ENCODE results near the gene CTSC. TPM values are rescaled to one million over a fixed set of nuclear protein-coding genes. Genes with fewer than 3 reads are reported as not detected.

Gene CTSC
- total and polyA plus RNA-seq, 2 of the 13 experiments (the other 11 are each of a cell fraction or from before 2014, with no cell fraction given), result 144 to 210 TPM

DNA sequence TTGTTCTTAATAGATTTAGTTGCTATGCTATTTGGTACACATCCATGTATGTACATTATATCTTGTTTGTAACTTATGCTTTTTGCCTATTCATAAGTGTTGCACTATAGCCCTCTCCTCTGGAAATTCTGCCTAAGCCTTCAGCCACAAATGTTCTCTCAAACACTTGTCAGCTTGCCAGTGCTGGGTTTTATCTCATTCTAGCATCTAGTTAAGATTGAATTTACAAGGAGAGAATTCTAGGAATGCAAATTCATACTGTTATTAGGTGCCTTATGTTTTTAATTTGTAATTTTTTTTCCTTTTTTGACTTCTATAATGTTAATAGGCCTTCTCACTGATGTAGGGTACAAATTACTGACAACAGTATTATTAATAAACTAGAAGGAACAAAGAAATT is 14.6 kb upstream of the CTSC start (continued):
- TF ChIP-seq ZBTB33 (CRISPR knock-in tag; IDR thresholded peaks at IDR 0.05) (no peak), ZZZ3 (CRISPR knock-in tag; IDR thresholded peaks at IDR 0.05; ENCODE audit: borderline replicate concordance) (no peak), JDP2 (CRISPR knock-in tag; IDR thresholded peaks at IDR 0.05; ENCODE audit: borderline replicate concordance) (no peak), ELF3 (CRISPR knock-in tag; IDR thresholded peaks at IDR 0.05) (no peak), PHF21A (CRISPR knock-in tag; IDR thresholded peaks at IDR 0.05) (no peak)
- TF ChIP-seq, protein P1, sequence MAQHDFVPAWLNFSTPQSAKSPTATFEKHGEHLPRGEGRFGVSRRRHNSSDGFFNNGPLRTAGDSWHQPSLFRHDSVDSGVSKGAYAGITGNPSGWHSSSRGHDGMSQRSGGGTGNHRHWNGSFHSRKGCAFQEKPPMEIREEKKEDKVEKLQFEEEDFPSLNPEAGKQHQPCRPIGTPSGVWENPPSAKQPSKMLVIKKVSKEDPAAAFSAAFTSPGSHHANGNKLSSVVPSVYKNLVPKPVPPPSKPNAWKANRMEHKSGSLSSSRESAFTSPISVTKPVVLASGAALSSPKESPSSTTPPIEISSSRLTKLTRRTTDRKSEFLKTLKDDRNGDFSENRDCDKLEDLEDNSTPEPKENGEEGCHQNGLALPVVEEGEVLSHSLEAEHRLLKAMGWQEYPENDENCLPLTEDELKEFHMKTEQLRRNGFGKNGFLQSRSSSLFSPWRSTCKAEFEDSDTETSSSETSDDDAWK (CRISPR knock-in tag; IDR thresholded peaks at IDR 0.05), result no peak
- TF ChIP-seq, protein P2, sequence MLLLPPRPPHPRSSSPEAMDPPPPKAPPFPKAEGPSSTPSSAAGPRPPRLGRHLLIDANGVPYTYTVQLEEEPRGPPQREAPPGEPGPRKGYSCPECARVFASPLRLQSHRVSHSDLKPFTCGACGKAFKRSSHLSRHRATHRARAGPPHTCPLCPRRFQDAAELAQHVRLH (CRISPR knock-in tag; IDR thresholded peaks at IDR 0.05; ENCODE audit: borderline replicate concordance, low read depth), result no peak

GRCh38 chr11:88348870-88349269 is 11.3 kb upstream of the CTSC start:
- intact Hi-C loops (cut with micrococcal nuclease; ENCODE audit: unreplicated experiment) (no loop called here), in situ Hi-C loops (cut with HindIII; ENCODE audit: extremely low pct_ligation_motif_present, low pct_unique_long_range_greater_than_20kb) (no loop called here)
- H3K27me3 ChIP-seq (ENCODE audit: control insufficient read depth in 1 of 2, insufficient read depth in 2 of 2, low read length in 2 of 2), result no peaks in the 10 kb centered on the region
- 47% methylated on average over 1 of the region's 1 CpG for WGBS (ENCODE audit: low lambda C conversion rate)
- no peak overlapping the region for H3K9ac ChIP-seq (ENCODE audit: insufficient read depth, low read depth, low read length)
- DNase-seq (ENCODE audit: low spot score) (no peak), ATAC-seq (no peak), FAIRE-seq (no peak)
- ChIA-PET CTCF (ENCODE audit: low intra/inter-chr PET ratio, low total read pairs) (no interaction called here), POLR2A (no interaction called here)
- BruUV-seq (replicated peaks), result no TSS peak
- H4K20me1 ChIP-seq (ENCODE audit: insufficient read depth, low read length), result no peaks in the 10 kb centered on the region
- H3K36me3 ChIP-seq (replicated peaks in 1 of 2; ENCODE audit: control insufficient read depth in 1 of 2, insufficient read depth in 2 of 2, low read length in 2 of 2), result no peaks in the 10 kb centered on the region
- no peak overlapping the region for H3K4me3 ChIP-seq (replicated peaks in 1 of 3; ENCODE audit: insufficient read depth in 1 of 3, low read depth in 2 of 3, low read length in 3 of 3)
- no peak overlapping the region for H2AFZ ChIP-seq (ENCODE audit: low read length)
- no peak overlapping the region for H3K4me2 ChIP-seq (ENCODE audit: low read depth, low read length)
- no peaks in the 10 kb centered on the region for H3K4me1 ChIP-seq (ENCODE audit: insufficient read depth, low read length)
- H3K79me2 ChIP-seq (ENCODE audit: insufficient read depth, low read length), result no peaks in the 10 kb centered on the region
- H3K27ac ChIP-seq (ENCODE audit: extremely low read length, insufficient read depth, low read length), result no peak overlapping the region
- no peaks in the 10 kb centered on the region for H3K9me3 ChIP-seq (ENCODE audit: low read length)
- TF ChIP-seq RBFOX2 (IDR thresholded peaks at IDR 0.05; ENCODE audit: low read depth, low read length), result no peak
